AG20443 (cell line): ENCODE measurements around the gene SNED1.

Source experiments
- DNase-seq: peaks from one replicate; pipeline ENCODE4 v3.0.0; 2012; ENCODE audit warnings: low spot score, mixed read lengths

SNED1 gene

DNA sequence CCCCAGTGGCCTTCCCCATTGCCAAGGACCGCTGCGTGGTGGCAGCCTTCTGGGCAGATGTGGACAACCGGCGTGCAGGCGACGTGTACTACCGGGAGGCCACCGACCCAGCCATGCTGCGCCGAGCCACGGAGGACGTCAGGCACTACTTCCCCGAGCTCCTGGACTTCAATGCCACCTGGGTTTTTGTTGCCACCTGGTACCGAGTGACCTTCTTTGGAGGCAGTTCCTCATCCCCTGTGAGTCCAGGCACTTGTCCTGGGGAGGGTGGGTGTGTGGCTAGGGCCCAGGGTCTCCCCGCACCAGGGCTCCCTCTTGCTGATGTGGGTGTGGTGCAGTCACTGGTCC is 31.9 kb downstream of the SNED1 start:
- DNase-seq, result no peak

DNA sequence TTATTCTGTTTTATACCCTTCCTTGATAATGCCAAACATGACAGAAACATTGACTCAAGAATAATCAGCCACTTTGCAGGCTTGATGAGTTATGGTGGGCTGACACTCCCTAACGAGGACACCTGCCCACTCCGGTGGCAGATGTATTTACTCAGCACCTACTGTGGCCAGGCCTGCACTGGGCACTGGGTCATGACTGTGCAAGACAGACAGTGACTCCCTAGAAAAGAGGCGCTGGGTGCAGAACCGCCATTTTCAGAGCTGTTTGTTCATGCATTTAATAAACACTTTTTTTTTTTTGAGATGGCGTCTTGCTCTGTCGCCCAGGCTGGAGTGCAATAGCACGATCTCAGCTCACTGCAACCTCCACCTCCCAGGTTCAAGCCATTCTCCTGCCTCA is 32.5 kb downstream of the SNED1 start:
- DNase-seq, result no peak

DNA sequence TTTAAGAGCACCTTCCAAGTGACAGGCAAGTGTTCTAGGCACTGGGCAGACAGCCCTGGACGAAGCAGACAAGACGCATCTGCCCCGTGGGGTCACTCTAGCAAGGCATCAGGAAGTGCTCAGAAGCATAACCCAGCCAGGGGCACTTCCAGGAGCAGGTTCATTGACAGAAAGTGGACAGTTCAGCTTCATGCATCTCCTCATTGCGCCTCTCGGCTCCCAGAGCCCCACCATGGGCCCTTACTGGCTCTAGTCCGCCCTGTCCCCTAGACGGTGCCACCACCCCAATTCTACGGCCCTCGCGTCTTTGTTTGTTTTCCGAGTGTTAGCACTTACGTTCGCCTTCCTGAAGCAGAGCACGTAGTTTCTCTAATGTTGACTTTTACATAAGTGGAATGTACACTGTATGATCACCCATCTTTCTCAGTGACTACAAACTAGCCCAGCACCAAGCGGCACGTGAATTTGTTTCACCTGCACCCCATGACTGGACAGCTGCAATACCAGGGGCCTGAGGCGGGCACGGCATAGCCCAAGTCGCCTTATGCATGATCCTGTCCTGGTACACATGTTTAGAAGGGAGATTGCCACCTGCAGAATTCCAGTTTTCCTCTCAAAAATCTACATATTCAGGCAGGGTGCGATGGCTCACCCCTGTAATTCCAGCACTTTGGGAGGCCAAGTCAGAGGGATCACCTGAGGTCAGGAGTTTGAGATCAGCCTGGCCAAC is 33.2 kb downstream of the SNED1 start:
- DNase-seq, result no peak

- no peak for DNase-seq
Observed at GRCh38 chr2:241033336-241033987, 35.0 kb downstream of the SNED1 start.

DNA sequence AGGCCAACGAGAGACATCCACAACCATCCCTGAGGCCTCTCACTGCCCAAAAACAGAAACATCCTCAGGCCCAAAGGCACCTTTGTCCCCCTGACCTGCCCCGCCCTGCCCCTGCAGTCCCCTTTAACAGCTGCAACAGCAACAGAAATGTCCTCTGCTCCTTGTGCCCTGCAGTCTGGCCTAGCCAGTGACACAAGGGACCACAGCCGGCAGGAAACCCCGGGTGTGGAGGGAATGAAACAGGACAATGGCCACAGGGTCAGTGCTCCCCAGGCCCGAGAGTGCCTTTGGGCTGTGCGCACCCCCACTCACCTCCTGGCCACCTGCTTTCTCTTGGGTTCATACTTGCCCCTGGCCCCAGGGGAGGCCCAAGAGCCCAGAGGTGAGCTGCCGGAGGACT is 35.6 kb downstream of the SNED1 start:
- no peak for DNase-seq

DNA sequence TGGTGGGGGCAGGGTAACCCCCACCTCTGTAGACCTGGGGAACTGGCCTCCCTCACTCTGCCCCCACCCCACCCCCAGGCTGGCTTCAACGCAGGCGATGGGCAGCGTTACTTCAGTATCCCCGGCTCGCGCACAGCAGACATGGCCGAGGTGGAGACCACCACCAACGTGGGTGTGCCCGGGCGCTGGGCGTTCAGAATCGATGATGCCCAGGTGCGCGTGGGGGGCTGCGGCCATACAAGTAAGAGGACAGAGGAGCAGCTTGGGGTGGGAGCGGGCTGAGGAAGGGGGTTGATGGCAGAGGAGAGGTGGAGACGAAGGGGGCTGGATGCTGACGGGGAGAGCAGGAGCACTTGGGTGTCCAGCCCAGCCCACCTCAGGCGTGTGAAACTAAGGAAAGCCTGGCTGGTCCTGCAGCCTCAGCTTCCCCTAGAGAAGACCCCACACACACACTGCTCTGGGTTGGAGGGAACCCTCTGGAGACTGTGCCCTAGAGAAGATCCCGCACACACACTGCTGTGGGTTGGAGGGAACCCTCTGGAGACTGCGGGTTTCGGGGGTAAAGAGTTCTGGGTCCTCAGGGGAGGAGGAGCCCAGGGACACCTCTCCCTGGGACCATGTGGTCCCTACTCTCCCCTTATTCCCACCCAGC is 36.2 kb downstream of the SNED1 start:
- DNase-seq, result no peak

DNA sequence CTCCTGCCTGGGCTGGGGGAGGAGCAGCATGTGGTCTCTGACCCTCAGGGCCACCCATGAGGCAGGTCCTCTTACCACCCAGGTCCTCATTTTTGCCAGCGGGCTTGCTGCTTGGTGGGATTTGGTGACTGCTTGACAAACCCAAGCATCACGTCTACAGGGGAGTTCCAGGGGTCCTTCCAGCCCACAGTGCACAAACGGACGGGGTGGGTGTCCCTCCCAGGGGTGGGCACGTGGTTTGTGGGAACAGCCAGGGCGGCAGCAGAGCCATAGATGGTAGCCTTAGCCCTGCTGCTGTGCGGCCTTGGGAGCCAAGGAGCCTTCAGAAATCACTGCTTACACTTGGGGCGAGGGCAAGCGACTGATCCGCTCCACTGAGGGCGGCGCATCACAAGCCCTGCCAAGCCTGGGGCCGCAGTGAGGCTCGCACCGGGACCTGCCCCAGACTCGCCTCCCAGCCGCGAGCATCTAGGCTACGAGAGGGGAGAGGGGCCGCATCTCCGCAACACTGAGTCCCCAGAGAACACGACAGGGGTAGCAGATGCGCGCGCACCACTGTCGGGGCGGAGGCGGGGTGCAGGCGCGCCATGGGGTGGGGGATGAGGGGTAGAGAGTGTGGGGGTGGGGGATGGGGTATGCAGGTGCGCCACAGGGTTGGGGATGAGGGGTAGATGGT is 36.9 kb downstream of the SNED1 start:
- DNase-seq, result no peak

DNA sequence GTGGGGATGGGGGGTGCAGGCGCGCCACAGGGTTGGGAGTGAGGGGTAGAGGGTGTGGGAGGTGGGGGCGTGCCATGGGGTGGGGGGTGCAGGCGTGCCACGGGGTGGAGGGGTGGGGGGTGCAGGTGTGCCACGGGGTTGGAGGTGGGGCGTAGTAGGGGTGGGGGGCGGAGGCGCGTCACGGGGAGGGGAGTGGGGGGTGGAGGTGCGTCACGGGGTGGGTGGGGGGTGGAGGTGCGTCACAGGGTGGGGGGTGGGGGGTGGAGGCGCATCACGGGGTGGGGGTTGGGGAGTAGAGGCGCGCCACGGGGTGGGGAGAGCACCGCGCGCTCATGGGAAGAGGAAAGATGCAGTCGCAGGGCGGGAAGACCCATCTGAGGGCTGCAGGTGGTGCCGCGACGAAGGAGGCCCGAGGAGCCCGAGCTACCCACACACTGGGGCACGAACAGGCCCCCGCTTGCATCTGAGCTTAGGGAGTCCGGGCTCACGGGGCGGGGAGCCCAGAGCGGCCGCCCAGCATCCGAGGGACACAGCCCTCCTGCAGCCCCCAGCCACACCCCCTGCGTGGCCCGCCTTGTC is 37.5 kb downstream of the SNED1 start:
- DNase-seq, result no peak

DNA sequence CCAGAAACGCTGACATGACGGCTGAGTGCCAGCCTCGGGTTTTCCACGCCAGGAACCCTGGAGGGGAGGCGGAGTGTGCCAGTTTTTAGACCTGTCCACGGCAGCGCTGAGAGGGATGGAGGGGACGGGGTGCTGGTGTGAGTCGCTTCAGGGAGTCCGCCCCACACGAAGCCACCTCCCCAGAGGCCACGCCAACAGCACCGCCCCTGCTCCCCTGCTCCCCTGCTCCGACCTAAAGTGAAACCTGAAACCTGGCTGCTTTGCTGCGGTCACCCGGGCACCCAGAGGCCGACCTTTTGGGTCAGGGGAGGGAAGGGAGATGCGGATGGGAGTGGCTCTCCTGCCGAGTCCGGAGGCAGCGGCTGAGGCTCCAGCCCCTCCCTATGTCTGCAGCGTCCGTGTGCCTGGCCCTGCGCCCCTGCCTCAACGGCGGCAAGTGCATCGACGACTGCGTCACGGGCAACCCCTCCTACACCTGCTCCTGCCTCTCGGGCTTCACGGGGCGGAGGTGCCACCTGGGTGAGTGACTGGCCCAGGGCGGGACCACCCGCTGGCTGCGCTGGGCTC is 38.1 kb downstream of the SNED1 start:
- DNase-seq, result no peak

GRCh38 chr2:241036964-241037421 is 38.6 kb downstream of the SNED1 start:
- no peak for DNase-seq

- no peak for DNase-seq
Observed at GRCh38 chr2:241037498-241037897, 39.1 kb downstream of the SNED1 start.

GRCh38 chr2:241038374-241039180 is 40.2 kb downstream of the SNED1 start:
- no peak for DNase-seq

DNA sequence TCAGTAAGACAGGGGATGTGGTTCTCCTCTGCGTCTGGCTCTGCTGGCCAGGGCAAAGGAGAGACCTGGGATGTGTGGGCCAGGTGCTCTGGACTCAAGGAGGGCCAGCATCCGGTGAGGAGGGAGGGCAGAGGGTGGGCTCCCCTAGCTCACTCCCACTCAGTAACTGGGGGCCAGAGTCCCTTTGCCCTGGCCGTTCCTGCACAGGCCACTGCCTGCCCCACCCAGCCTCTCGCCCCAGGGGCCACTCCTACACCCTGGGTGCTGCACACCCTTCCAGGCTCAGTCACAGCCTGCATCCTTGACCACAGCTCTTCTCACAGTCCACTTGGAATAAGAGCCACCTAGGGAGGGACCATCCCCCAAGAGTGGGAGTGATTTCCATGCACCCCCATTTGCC is 41.0 kb downstream of the SNED1 start:
- DNase-seq, result no peak

DNA sequence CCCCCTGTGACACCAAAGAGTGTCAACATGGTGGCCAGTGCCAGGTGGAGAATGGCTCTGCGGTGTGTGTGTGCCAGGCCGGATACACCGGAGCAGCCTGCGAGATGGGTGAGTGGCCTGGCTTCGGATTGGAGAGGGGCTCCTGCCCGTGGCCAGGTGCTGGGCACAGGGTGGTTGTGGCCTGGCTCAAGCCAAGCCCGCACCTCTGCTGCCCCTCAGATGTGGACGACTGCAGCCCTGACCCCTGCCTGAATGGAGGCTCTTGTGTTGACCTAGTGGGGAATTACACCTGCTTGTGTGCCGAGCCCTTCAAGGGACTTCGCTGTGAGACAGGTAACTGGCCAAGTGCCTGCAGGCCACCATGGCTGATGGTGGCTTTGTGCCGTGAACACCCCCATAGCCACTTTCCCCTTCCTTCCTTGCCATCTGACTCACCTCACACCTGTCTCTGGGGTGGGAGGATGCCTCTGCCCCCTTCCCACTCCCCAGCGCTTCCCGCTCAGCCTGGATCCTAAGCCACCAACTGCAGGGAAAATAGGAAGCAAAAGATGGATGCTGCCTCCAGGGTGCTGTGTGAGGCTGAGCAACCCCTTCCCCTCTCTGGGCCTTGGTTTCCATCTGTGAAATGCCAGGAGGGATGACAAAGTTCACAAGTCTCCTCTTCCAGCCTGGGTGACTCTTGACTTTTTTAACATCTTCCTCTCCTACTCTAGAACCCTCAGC is 41.8 kb downstream of the SNED1 start:
- no peak for DNase-seq

DNA sequence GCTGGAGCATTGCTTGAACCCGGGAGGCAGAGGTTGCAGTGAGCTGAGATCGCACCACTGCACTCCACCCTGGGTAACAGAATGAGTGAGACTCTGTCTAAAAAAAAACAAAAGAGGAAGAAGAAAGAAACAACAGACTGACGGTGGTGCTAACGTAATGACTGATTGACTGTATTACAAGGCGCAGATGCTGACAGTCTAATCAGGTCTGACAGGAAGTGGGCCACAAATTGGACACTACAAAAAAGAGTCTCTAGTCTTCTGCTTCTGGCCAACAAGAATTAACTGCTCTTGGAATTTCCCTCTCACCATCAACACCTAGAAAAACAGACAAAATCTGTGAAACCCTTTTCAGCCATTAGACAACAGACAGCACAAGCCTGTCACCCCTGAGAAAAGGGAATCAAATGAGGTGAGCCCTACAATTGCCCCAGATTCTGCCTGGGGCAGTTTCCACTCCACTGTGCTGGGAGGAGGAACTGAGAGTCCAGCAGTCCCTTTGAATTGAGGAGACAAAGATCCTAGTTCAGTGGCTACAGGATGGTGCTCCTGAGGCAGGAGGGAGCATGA is 43.3 kb downstream of the SNED1 start:
- no peak for DNase-seq

- DNase-seq, result no peak
Observed at GRCh38 chr2:241043581-241043980, 45.2 kb downstream of the SNED1 start.

DNA sequence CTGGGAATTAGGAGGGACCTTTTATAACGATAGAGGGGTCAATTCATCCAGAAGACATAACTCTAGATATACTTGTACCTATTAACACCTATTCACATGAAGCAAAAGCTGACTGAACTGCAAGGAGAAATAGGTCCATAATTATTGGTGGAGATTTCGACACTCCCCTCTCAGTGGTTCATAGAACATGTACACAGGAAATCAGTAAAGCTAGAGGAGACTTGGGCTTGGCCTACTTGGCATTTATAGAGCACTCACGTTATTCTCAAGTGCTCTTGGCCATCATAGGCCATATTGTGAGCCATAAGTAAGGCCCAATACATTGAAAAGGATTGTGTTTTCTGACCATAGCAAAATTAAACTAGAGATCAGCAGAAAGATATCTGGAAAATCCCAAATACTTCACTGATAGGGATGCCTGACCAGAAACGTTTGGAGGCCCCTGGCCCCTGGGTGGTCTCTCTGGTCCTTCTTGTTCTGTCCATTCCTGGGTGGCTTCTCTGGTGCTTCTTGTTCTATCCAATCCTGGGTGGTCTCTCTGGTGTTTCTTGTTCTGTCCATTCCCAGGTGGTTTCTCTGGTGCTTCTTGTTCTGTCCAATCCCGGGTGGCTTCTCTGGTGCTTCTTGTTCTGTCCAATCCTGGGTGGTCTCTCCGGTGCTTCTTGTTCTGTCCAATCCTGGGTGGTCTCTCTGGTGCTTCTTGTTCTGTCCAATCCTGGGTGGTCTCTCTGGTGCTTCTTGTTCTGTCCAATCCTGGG is 49.0 kb downstream of the SNED1 start:
- no peak for DNase-seq

GRCh38 chr2:241048149-241048948 is 49.9 kb downstream of the SNED1 start:
- no peak for DNase-seq

GRCh38 chr2:241048949-241049343 is 50.5 kb downstream of the SNED1 start:
- no peak for DNase-seq
